ENCODE results near the gene DISP2. TPM values are rescaled to one million over a fixed set of nuclear protein-coding genes. Genes with fewer than 3 reads are reported as not detected.
A peak's percentile ranks its signal among the peaks of the same experiment; 100 is the strongest.

DISP2 gene
- total RNA-seq, 4 donors from 2014 or later, result 0.81 to 5.9 (median 3.6) TPM

DNA sequence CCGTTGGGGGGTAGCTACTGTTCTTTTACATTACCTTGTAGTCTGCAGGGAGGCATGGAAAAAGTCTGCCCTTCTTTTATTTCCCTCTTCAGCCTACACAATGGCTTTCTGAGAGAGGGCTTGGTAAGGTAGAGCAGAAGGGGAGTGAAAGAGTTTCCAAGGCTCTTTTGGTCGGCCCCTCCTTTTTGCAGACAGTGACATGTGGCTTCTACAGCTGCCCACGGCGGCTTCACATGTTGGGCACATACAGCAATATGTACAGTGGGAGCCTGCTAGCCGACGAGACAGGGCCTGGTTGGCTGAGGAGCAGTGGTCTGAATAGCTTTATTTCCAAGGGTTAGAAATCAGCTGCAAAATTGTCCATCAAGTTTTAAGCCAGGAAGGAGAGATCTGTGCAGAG, 30.6 kb upstream of the DISP2 start:
- WGBS, 2 donors, result 58 to 67% methylated on average over 6 of the region's 6 CpGs
- no peaks in the 10 kb centered on the region for H3K27me3 ChIP-seq
- DNase-seq, result no peak
- intact Hi-C loops (cut with DNase I), result no loop called here
- peaks cover 67 to 84% of the 10 kb centered on the region in 2 donors for H3K4me1 ChIP-seq
- H3K4me3 ChIP-seq (replicated peaks in 1 of 3), result no peak overlapping the region
- H3K27ac ChIP-seq, result peak overlapping the region; percentile 95 to 99 (median 99)
- H3K9me3 ChIP-seq, result no peaks in the 10 kb centered on the region
- TF ChIP-seq, protein P1, sequence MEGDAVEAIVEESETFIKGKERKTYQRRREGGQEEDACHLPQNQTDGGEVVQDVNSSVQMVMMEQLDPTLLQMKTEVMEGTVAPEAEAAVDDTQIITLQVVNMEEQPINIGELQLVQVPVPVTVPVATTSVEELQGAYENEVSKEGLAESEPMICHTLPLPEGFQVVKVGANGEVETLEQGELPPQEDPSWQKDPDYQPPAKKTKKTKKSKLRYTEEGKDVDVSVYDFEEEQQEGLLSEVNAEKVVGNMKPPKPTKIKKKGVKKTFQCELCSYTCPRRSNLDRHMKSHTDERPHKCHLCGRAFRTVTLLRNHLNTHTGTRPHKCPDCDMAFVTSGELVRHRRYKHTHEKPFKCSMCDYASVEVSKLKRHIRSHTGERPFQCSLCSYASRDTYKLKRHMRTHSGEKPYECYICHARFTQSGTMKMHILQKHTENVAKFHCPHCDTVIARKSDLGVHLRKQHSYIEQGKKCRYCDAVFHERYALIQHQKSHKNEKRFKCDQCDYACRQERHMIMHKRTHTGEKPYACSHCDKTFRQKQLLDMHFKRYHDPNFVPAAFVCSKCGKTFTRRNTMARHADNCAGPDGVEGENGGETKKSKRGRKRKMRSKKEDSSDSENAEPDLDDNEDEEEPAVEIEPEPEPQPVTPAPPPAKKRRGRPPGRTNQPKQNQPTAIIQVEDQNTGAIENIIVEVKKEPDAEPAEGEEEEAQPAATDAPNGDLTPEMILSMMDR (IDR thresholded peaks at IDR 0.05), result no peak
- TF ChIP-seq POLR2A (IDR thresholded peaks at IDR 0.05), result no peak
- no peaks in the 10 kb centered on the region for H3K36me3 ChIP-seq

DNA sequence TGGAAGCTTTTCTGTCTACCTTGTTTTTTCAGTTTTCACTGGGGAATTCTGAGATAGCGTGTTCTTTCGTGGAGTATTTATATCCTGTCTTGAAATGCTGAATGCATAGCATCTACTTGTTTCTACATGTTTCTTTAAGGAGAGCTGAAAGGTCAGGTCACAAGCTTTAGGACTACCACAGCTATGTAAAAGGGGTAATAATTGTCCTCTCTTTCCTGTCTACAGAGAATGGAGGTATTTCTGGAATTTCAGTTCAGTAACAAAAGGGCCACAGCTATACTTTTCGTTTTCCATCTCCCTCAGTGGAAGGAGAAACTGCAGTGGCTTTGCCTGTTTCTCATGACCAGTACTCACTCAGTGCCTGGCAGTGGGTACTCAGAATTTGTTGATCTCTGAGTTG, 29.8 kb upstream of the DISP2 start:
- H3K27me3 ChIP-seq, result no peaks in the 10 kb centered on the region
- H3K9me3 ChIP-seq, result no peaks in the 10 kb centered on the region
- H3K4me3 ChIP-seq (replicated peaks in 1 of 3), result no peak overlapping the region
- TF ChIP-seq POLR2A (IDR thresholded peaks at IDR 0.05), result no peak
- TF ChIP-seq, protein P1 (IDR thresholded peaks at IDR 0.05), result no peak
- DNase-seq, result no peak
- intact Hi-C loops (cut with DNase I), result no loop called here
- peaks cover 61 to 83% of the 10 kb centered on the region in 2 donors for H3K4me1 ChIP-seq
- H3K36me3 ChIP-seq, result no peaks in the 10 kb centered on the region
- H3K27ac ChIP-seq, result peak overlapping the region; percentile 95 to 99 (median 99)
- WGBS, 2 donors, result 53 to 59% methylated on average over 3 of the region's 3 CpGs

DNA sequence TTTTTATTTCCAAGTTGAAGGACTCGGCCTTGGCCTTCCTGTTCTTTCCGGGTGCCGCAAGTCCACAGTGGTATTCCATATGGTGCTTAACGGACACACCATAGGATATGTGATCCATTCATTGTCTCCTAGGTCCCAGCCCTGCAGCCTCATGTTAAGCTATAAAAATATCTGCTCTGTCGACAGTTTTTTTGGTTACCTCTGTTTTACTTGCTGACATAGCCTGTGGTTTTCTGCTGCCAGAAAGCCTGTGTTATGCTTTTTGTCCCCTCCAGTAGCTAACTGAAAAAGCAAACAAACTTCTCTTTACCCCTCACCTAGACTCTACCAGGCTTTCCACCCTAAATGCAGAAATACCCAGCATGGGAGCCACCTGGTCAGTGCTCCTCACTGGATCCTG, 29.3 kb upstream of the DISP2 start:
- Histone ChIP-seq H3K4me3 (replicated peaks in 1 of 3) (no peak overlapping the region), H3K36me3 (no peaks in the 10 kb centered on the region)
- WGBS, 2 donors, result 61 to 63% methylated on average over 5 of the region's 5 CpGs

DNA sequence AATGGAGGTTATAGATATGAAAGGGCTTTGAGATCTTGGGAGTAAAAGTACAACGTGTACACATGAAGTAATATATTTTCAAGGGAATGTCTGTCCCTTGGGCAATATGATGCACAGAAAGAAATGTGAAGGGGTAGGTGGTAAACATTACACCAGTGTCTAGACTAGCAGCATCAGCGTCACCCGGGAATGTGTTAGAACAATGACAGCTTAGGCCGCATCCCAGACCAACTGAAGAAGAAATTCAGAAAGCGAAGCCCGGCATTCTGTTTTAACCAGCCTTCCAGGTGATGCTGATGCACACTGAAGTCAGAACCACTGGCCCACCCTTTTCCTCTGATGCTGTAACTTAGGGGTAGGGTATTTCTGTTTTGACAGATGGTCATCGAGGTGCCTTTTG, 28.2 kb upstream of the DISP2 start:
- Histone ChIP-seq H3K27ac (peak overlapping the region; percentile 95 to 99 (median 99)), H3K4me3 (replicated peaks in 1 of 3) (no peak overlapping the region), H3K36me3 (peaks cover under 1 to 2% of the 10 kb centered on the region in 2 donors), H3K27me3 (no peaks in the 10 kb centered on the region), H3K9me3 (no peaks in the 10 kb centered on the region), H3K4me1 (peaks cover 74 to 98% of the 10 kb centered on the region in 2 donors)
- intact Hi-C loops (cut with DNase I), result no loop called here
- 81 to 84% methylated on average over 7 of the region's 7 CpGs for WGBS, 2 donors
- DNase-seq, result no peak
- TF ChIP-seq, protein P1 (IDR thresholded peaks at IDR 0.05), result no peak
- TF ChIP-seq POLR2A (IDR thresholded peaks at IDR 0.05), result no peak

More for the DNA sequence above, 29.3 kb upstream of the DISP2 start:
- intact Hi-C loops (cut with DNase I), result no loop called here
- Histone ChIP-seq H3K4me1 (peaks cover 63 to 89% of the 10 kb centered on the region in 2 donors), H3K9me3 (no peaks in the 10 kb centered on the region), H3K27ac (peak overlapping the region; percentile 95 to 99 (median 99)), H3K27me3 (no peaks in the 10 kb centered on the region)
- peak in 1 of 2 donors; percentile 75 for TF ChIP-seq POLR2A (IDR thresholded peaks at IDR 0.05)
- TF ChIP-seq, protein P1 (IDR thresholded peaks at IDR 0.05), result no peak
- peak in 1 of 2 donors; percentile 21 for DNase-seq

DNA sequence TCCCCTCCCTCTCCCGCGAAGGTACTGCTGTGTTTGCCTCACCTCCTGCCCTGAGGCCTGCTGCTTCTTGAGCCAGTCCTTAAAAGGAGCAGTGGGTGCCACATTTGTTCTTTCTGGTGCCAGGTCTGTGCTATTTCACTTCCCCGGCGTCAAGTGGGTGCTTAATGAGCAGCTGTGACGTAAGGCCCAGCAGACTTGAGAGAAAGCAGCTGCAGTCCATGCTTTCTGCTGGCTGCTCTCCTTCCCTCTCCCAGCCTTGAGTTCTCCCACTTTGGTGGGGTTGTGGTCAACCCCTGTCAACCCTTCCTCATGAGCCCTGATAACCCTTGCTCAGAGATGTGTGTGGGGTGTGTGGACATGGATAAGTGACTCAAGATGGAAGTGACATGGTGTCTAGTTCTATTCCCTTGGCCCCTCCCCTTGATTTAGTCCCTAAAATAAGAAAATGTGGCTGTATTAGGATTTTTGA, 27.6 kb upstream of the DISP2 start:
- no peak overlapping the region for H3K4me3 ChIP-seq (replicated peaks in 1 of 3)
- no peaks in the 10 kb centered on the region for H3K27me3 ChIP-seq
- 34 to 37% methylated on average over 5 of the region's 5 CpGs for WGBS, 2 donors
- TF ChIP-seq, protein P1 (IDR thresholded peaks at IDR 0.05), result peak in 1 of 6 experiments; percentile 3
- peak in 1 of 2 donors; percentile 98 for TF ChIP-seq POLR2A (IDR thresholded peaks at IDR 0.05)
- intact Hi-C loops (cut with DNase I), result no loop called here
- H3K27ac ChIP-seq, result peak overlapping the region; percentile 95 to 99 (median 99)
- no peaks in the 10 kb centered on the region for H3K9me3 ChIP-seq
- H3K36me3 ChIP-seq, result peaks cover 6 to 8% of the 10 kb centered on the region in 2 donors
- peak; percentile 97 to 98 for DNase-seq
- peaks cover 74 to 98% of the 10 kb centered on the region in 2 donors for H3K4me1 ChIP-seq
